GM19238 (cell line): ENCODE results near the gene MTCL1.

Source experiments
- DNase-seq: peaks from one replicate; pipeline ENCODE4 v3.0.0; 2011; ENCODE audit warnings: low spot score; ENCODE audit not compliant: insufficient read length

The MTCL1 gene

DNA sequence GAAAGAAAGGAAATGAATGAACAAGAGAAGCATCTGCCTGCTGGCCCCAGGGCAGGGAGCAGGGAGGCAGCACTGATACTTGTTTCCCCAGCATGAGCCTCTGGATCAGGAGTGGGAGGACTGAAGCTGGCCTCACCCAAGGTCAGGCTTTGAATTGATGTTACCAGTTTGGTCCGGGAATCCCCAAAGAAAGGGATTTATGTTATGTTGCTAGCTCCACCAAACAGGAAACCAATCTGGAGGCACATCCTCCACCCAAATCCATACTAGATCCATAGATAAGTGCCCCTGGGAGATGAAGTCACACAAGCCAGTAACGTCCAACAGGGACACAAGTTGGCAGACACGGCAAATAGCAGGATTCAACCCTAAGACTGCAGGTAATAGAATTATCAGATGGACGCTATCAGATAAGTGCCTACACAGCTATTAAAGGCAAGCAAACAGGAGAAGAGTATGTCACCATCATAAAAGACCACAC lies 85.9 kb downstream of the MTCL1 start:
- no peak for DNase-seq

DNA sequence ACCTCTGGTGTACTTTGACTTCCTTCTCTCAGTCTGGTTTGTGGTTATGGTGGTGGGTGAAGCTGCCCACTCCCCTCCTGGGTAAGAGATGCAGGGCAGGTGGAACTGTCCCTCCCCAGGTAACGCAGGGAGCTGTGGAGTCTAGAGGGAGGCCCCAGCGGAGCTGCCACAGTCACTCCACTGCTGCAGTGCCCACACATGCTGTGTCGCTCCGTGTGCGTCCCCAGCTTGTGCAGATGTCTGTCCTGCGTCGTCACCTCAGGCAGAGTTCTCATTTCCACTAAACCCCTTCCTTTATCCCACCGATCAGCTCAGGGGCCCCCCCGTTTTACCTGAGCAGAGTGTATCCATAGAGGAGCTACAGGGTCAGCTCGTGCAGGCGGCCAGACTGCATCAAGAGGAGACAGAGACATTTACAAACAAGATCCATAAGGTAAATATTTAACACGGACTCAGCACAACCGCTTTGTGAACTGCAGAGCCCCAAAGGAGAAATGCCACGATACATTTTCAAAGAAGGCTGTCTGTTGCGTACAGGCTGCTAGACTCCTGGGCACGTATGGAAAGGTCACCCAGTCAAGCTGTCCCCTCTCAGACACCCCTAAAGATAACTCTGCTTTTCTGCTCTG lies 87.4 kb downstream of the MTCL1 start:
- no peak for DNase-seq

DNA sequence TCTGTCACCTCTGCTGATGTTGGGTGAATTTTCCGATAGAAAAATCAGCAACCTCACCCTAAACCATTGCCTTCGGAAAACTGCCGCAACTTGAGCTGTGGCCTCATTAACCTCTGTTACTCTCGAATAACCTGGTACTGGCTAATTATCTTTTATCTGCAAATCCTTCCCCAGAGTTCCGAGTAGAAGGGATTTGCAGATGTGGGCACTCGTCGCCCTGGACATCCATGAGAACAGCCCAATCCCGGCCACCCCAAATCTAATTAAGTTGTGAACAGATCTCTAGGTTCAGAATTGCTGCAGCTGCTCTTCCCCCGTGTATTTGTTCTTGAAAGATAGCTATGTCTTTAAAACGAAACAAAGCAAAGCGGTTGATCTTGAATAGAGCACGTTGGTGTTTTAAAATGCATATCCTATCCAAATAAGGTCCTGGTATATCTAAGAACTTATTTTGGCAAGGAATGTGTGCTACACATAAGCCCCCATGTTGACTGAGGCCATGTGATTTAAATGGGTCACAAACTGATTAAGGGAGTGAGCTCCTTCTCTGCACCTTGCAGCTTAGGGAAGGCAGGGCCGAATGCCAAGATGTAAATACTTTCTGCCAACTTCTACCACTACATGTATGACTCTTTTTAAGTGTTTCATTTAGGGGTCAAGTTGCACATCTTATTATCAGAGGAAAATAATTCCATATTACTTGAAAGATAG lies 88.2 kb downstream of the MTCL1 start:
- DNase-seq, result no peak

DNA sequence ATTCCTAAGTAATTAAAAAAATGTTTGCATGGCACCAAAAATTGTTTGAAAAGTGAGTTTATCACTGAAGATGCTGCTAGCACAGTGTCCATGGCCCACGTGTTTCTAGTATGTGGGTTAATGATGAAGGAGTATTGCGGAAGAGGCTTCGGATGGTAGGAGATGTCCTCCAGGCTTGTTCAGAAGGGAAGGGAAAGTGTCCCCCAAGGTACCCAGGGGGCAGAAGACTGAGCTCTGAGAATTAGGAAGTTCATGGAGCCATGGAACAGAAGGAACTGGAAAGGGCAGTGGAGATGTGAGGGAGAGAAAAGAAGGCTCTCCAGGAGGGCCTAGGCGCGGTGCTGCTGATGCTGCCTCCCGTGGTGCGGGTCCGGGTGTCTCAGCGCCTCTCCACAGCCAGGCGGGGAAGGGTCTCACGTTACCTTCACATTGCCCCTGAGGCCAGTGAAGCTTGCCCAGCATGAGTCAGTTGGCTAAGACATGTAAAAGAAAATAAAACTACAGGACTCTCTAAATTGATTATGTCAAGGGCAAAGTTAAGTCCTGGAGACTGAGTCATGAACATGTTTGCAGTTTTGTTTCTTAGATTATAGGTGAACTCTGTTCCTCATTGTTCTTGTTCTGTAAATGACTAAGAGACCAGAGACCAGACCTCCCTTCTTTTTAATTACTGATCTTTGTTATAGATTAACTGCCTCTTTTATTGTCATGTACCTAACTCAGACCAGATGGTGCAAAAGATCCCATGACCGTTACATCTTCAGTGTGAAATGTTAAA lies 89.0 kb downstream of the MTCL1 start:
- no peak for DNase-seq

DNA sequence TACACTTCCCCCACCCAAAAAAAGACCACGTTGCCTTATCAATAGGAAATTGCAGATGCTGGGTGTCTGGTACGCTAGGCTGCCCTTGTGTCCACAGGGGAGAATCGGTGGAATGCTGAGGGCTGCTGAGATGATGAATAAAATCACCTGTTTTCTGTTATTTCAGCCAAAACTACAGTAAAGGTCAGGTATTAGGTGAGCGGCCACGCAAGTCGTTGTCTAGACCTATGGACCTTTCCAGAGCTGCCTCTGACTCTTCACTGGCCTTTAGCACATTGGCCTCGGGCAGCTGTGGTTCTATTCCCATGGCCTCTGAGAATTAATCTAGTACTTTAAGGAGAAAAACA lies 89.6 kb downstream of the MTCL1 start:
- DNase-seq, result no peak

DNA sequence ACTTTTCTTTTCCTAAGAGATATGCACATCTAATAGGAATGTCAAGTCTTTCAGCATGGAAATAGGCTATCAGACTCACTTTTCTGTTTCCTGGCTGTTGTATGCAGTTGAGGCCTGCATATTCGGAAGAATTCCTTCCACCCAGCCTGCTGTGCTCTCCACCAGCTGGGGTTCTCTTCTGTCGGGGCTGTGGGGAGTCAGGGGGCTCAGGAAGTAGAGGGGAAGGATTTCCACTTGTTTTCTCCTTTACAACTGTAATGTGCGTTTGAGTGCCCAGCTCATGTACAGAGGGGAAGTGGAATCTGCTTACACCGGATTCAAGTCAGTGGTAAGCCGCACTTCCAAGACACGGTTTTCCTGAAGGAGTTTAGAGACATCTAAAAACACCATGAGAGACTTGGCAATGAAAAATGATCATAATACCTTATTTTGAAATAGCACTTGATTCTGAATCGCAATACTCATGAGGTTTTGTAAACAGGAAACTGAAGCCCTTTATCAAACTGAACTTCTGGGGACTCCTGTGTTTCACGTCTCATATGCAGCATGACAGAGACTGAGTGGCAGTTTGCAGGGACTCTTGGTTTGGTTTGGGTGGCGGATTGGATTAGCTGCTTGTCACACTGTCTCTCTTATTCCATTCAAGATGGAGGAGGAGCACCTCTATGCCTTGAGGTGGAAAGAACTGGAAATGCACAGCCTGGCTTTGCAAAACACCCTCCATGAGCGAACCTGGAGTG lies 90.4 kb downstream of the MTCL1 start:
- no peak for DNase-seq

DNA sequence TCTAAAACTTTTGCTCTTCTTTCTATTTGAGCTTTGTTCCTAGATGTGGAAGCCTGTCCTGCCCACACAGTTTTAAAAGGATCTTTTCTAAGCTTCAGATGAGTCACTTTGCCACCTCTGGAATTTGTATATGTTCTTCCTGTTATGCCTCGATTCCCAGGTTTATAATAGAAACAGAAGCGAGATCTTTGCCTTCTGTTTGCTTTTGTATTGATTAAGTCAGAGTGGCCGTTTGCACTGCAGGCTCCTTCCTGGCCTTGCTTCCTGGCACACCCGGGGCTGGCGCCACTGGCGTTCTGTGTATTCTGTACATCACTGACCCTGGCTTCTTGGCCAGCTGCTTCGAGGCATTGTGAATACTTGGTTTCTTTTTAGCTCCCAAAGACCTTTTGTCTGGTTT lies 91.8 kb downstream of the MTCL1 start:
- DNase-seq, result no peak

DNA sequence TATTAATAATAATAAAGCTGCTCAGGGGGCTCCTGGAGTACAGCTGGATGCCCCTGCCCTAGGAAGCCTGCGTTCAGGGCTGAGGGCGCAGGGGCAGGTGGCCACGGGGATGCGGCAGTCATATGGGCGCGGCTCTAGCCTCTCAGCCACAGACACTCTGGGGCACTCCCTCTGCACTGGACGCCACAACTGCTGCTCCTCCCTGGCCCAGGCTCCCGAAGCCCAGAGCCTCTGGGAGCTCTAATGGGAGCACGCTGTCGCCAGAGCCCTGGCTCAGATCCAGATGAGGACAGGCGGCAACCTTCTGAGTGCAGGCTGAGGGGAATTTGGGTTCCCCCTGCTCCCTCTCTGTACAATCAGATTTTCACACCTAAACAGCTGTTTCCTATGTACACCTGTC lies 93.6 kb downstream of the MTCL1 start:
- no peak for DNase-seq

DNA sequence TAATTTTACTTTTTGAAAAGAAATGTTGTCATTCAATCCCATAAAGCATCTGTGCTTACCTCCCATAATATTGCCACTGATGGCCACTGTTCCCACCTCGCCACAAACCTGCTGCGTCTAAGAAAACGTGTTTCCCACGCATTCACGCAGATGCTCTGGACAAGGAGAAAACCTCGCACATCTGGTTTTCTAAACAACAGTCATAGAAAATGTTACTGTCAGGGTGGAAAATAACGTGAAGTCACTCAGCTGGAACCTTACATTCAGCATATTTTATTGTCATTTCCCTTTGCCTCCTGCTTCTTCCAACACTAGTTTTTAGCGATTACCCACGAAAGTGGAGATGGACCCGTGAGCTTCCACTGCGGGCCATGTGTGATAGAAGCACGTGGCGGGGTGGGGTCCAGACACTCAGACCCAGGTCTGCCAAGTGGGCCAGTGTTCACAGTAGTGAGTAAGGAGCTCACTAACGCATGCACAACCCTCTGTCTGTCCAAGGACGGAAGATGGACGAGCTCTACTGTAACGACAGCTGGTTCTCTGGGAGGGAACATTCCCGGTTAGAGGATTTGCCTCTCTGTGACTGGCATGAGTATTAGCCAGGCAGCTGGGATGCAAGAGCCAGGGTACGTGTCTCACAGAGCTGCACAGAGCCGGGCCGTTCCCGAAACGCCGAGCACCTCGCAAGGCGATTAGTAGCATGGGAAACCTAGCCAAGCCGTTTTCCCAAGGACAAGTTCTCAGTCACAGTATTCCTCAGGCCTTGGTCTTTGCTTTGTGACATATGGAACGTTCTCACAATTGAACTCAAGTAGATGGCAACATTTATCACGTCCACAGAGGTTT lies 94.5 kb downstream of the MTCL1 start:
- no peak for DNase-seq

DNA sequence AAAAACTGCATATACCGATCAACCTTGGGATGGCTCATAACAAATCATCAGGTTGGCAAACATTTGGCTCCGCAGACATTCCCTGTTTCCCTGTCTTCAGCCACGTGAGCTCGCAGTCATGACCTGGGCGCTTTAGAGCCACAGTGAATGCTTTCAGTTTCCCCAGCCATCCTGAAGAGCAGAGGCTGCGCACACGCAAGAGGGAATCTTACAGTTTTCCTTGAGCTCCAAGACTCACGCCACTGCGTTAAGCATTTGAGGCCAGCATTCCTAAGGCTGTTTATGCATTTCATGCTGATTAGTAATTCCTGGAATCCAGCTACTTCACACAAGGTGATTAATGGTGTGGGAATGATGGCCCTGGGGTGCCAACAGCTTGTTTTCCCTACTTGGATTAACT lies 95.1 kb downstream of the MTCL1 start:
- DNase-seq, result no peak

DNA sequence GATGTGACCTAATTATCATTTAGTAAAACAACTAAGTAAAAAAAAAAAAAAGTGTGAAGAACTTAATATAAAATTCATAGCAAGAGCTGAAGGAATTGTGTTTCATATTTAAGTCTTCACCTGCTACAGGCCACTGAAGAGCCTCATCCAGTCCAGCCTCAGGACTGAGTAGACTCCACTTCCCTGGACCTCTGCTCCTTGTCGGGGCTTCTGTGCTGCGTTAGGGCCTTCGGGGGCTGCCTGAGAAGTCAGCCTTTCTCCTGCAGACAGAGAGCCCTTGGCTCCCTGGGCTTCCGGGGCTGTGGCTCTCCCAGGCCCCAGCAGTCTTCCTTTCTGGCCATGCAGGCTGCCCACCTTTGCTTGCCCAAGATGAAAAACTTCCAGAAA lies 95.5 kb downstream of the MTCL1 start:
- no peak for DNase-seq

DNA sequence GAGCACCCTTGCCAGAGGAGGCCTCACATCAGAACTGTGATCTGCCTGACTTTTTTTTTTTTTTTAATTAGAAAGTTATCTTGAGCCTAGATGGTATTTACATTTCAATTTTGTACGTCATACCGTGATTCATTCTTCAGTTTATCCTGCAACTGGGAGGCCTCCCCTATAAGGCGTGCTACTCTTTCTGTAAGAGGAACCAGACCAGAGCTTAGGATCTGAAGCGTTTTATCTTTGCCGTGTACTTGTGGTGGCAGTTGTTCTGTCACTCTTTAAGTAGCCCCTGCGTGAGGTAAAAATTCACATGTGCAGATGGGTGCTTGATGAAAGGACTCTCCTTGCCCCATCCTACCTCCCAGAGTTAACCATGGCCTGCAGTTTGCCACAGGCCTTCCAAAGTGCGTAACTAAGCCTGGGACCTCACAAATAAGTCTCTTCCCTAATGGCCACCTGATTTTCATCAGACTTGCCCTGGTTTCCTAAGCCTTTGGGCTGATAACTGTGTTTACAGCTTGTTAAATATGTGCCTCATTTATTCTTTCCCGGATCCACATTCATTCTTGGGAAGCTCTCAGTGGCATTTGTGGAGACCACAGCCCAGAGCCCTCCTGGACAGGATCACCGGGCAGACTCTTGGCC lies 96.0 kb downstream of the MTCL1 start:
- DNase-seq, result no peak

DNA sequence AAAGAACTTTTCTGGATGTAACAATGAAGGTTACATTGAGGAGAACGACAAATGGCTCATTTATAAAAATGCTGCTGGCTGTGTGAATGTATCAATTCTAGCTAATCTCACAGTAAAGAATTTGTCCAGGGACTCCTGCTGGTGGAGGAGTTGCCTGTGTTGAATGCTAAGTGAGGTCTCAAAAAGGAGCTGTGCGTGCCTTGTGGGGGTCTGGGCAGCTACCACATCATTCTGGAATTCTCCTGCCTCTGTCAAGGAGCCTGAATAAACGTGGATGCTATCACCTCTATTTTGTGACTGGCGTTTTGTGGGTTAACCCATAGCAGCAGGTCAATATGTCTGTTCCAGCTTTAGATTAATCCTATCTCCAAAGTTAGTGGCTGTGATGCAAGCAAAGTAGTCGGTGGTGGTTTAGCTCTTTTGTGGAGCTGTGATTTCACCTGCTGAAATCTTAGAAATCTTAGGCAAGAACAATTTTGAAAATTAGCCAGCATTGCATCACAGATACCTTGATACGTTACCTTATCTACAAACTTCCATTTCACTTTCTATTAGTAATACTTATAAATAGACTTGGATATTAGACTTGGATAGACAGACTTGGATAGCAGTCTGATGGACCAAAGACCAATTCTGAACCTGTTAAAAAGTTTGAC lies 96.8 kb downstream of the MTCL1 start:
- no peak for DNase-seq

DNA sequence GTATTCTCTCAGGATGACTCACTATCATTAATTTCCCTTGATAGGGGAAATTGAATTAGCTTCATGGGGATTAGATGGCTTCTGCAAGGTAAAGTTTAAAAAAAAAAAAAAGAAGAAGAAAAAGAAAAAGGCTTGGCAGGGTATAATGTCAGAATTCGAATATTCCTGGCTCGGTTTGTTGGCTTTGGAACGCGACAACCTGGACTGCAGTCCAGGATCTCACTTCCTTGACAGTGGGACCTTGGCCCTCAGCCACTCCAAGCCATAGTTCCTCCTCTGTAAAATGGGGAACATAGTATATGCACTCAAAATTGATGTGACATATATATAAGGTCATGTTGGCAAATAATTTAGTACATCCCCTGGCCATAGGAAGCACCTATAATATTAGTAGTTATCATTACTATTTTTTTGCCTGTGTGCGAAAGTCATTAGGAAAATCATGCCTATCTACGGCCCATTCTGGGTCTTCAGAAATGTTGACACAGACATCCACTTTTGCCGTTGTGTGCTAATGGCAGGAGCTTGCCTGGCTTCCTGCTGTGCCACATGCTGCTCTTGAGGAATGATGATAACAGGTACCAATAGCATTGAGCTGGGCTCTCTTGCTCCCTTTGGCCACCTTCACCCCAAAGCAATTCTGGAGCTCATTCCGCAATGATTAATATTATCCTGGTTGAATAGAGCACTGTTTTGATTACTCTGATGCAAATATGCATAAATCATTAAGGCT lies 97.9 kb downstream of the MTCL1 start:
- no peak for DNase-seq

DNA sequence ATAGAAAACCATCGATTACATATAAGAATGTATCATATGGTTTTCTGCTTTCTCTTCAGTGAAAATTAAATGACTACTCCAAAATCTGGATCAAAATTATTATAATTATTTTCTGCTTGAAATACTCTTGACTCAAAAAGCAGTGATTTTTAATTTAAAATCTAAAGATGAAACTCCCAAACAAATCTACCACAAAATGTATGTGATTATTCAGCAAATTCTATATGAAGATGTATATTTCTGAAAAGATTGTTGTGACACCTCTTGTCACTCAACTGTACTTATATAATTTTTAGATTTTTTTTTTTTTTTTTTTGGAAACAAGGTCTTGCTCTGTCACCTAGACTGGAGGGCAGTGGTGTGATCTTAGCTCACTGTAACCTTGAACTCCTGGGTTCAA lies 98.6 kb downstream of the MTCL1 start:
- no peak for DNase-seq

DNA sequence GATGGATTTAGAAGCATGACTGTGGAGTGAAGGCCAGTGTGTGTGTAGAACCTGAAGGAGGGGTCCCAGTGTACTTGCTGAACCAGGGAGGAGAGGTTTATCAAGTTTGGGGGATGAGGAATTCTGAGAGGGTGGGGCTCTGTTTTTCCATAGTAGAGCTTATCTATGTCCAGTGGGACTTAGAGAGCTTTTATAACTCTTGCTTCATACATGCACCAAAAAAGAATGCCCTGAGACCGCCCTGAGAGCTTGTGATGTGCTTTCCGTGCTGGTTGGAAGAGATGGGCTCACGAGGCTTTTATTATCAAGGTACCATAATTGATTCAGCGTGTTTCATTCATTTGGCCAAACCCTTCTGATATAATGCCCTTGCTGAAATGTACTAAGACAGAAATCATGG lies 100.2 kb downstream of the MTCL1 start:
- DNase-seq, result no peak

DNA sequence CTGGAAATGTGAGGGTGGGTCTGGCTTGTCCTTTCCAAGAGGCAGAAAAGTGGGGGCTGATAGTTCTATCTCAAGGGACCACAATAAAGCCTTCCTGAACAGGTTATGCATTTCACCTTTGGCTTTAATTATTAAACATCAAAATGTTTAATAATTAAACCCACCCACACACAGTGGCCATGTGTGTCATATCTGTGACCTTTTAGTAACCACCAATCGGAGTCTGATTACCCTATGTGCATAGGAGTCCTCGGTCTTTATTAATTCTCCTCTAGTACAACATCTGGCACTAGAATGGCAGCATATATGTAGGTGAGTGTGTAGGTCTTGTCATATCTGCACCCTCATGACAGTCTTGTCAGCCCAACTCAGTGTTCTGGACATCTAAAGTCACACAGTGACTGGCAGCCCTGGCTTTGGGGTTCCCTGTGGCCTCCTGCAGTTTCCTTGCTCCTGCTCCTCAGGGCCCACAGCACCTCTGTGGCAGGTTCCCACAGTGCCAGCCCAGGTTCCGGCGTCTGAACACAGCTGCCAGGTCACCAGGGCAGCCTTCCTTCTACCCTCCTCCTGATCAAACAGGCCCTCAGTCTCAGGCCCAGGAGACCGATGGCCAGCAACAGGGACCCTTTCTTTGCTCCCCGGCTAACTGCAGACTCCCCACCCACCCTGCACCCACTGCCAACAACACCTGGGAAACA lies 100.9 kb downstream of the MTCL1 start:
- DNase-seq, result no peak

DNA sequence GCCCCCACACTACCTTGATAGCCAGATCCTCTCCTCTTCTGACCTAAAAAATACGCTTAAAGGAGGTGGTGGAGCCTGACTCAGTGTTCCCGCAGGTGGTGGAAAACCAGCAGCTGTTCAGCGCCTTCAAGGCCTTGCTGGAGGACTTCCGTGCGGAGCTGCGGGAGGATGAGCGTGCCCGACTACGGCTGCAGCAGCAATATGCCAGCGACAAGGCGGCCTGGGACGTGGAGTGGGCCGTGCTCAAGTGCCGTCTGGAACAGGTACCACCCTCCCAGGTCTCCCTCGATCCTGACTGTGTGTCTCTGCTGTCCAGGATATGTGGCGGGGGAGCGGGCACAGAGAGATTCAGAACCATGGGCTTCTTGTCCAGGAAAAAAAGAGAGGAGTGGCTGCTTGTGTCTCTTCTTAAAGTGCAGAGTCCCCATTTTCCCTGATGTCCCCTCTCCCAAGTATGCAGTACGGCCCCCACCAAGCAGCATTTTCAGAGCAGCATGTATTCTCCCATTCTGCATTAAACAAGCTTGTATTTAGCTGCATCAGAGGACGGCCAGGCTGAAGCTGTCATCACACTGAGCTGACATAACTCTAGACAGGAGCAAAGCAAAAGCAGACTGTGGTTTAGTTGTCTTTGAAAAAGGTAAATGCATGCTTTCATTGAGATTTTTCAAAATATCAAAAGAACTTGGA lies 101.6 kb downstream of the MTCL1 start:
- no peak for DNase-seq
